CD8-positive, alpha-beta memory T cell (primary cell): ENCODE results near the gene IGSF6. TPM values are rescaled to one million over a fixed set of nuclear protein-coding genes. Genes with fewer than 3 reads are reported as not detected.
"Not testable (repeated sequence)": the region's sequence is repeated elsewhere in the genome, so short reads cannot be mapped to it uniquely, and the experiment has no call there.

Experiments
- CTCF ChIA-PET: fragments of 350-600 bp; sonication (Branson Sonifier 250); formaldehyde crosslinking; loops from one replicate; lab custom pipeline; 2021; ENCODE audit warnings: antibody characterized with exemption; lab: Charles Lee
- POLR2A ChIA-PET: fragments of 350-600 bp; sonication (Branson Sonifier 250); formaldehyde crosslinking; loops from one replicate; lab custom pipeline; 2021; ENCODE audit warnings: antibody characterized with exemption; lab: Charles Lee
- DNase-seq, 5 donors: peaks; one replicate each; pipeline versions ENCODE4 v3.0.0 to v3.0.0-alpha.2; 2020 to 2022; ENCODE audit warnings: mixed read lengths in 1 of 5
- H3K27ac ChIP-seq: one replicate; pipeline ENCODE4 v1.7.0; 2013; ENCODE audit warnings: low read depth, mild to moderate bottlenecking, low read length, moderate library complexity
- H3K27me3 ChIP-seq: 2 replicates; pipeline ENCODE4 v1.7.0; 2013; ENCODE audit warnings: low read length, mild to moderate bottlenecking; ENCODE audit not compliant: insufficient read depth, poor library complexity, severe bottlenecking
- H3K36me3 ChIP-seq: 2 replicates; pipeline ENCODE4 v1.7.0; 2013; ENCODE audit warnings: mild to moderate bottlenecking, low read length, moderate library complexity; ENCODE audit not compliant: insufficient read depth
- H3K4me1 ChIP-seq: 2 replicates; pipeline ENCODE4 v1.7.0; 2013; ENCODE audit warnings: mild to moderate bottlenecking, low read length, moderate library complexity; ENCODE audit not compliant: insufficient read depth
- H3K4me3 ChIP-seq: 2 replicates; pipeline ENCODE4 v1.7.0; 2013; ENCODE audit warnings: mild to moderate bottlenecking, low read length
- H3K9me3 ChIP-seq: 2 replicates; pipeline ENCODE4 v1.7.0; 2013; ENCODE audit warnings: mild to moderate bottlenecking, low read length
- H3K27ac Mint-ChIP-seq, 8 donors: one replicate each; pipeline ENCODE4 v1.8.0; 2020 to 2021; ENCODE audit warnings: mixed read lengths in 8 of 8, mild to moderate bottlenecking in 6 of 8, inconsistent platforms in 3 of 8, moderate library complexity in 3 of 8
- H3K27me3 Mint-ChIP-seq, 2 donors: one replicate each; pipeline ENCODE4 v1.8.0; 2020 to 2021; ENCODE audit warnings: mixed read lengths in 2 of 2, mild to moderate bottlenecking in 1 of 2, moderate library complexity in 1 of 2
- H3K36me3 Mint-ChIP-seq, 3 donors: one replicate each; pipeline ENCODE4 v1.8.0; 2020 to 2021; ENCODE audit warnings: mixed read lengths in 3 of 3, inconsistent platforms in 1 of 3, mild to moderate bottlenecking in 1 of 3
- H3K4me1 Mint-ChIP-seq, 3 donors: one replicate each; pipeline ENCODE4 v1.8.0; 2020 to 2021; ENCODE audit warnings: mixed read lengths in 3 of 3, inconsistent platforms in 1 of 3, mild to moderate bottlenecking in 1 of 3
- H3K4me3 Mint-ChIP-seq, 7 donors: one replicate each; pipeline ENCODE4 v1.8.0; 2020 to 2021; ENCODE audit warnings: mixed read lengths in 7 of 7, mild to moderate bottlenecking in 6 of 7, moderate library complexity in 4 of 7, inconsistent platforms in 2 of 7
- H3K9me3 Mint-ChIP-seq, 5 donors: one replicate each; pipeline ENCODE4 v1.8.0; 2020 to 2022; ENCODE audit warnings: mixed read lengths in 5 of 5, mild to moderate bottlenecking in 3 of 5, moderate library complexity in 2 of 5, inconsistent platforms in 1 of 5
- polyA plus RNA-seq: library from polyadenylated mRNA; unstranded; fragments of 300-500 nt; fragmentation: Illumina TruSeq; gene quantifications from one replicate; pipeline ENCODE4 v1.2.3, GENCODE V29; 2021
- total RNA-seq, 2 experiments: library from RNA; stranded (reverse); gene quantifications; one replicate each; pipeline ENCODE4 v1.2.3, GENCODE V29; 2021

Gene IGSF6
- total and polyA plus RNA-seq, 3 experiments from 2014 or later = 0.32 to 1.1 (median 0.58) TPM

- no peak for DNase-seq
- Mint-ChIP-seq H3K4me1 (peaks cover 58 to 67% (median 66%) of the 10 kb centered on the region in 3 donors), H3K4me3 (peak overlapping the region in 5 of 7 donors; percentile 10 to 85 (median 28)), H3K36me3 (peaks cover 0 to 6% (median 3%) of the 10 kb centered on the region in 3 donors), H3K9me3 (no peaks in the 10 kb centered on the region), H3K27me3 (no peaks in the 10 kb centered on the region), H3K27ac (peak overlapping the region; percentile 17 to 98 (median 86))
- peaks cover 64% of the 10 kb centered on the region for H3K4me1 ChIP-seq
- H3K9me3 ChIP-seq = no peaks in the 10 kb centered on the region
- no peak overlapping the region for H3K27ac ChIP-seq
- ChIA-PET CTCF (interaction anchor here (1.8 to 7.5 kb wide), 3 partner anchors 13 to 60 kb away, joined by 8 to 54 read pairs (median 31); no protein-coding TSS in a partner anchor), POLR2A (no interaction called here)
- no peaks in the 10 kb centered on the region for H3K36me3 ChIP-seq
- H3K27me3 ChIP-seq = no peaks in the 10 kb centered on the region
- no peak overlapping the region for H3K4me3 ChIP-seq
Measured at GRCh38 chr16:21643785-21644184, 8.6 kb downstream of the IGSF6 start.

GRCh38 chr16:21642861-21643260, 9.5 kb downstream of the IGSF6 start:
- Mint-ChIP-seq H3K27me3 (no peaks in the 10 kb centered on the region), H3K4me3 (no peak overlapping the region), H3K4me1 (peaks cover 57 to 67% (median 65%) of the 10 kb centered on the region in 3 donors), H3K9me3 (no peaks in the 10 kb centered on the region), H3K36me3 (peaks cover 0 to 6% (median 3%) of the 10 kb centered on the region in 3 donors), H3K27ac (peak overlapping the region in 2 of 8 donors; percentile 18 to 61)
- Histone ChIP-seq H3K4me3 (no peak overlapping the region), H3K27ac (no peak overlapping the region), H3K9me3 (no peaks in the 10 kb centered on the region), H3K27me3 (no peaks in the 10 kb centered on the region), H3K36me3 (no peaks in the 10 kb centered on the region), H3K4me1 (peaks cover 64% of the 10 kb centered on the region)
- ChIA-PET POLR2A (no interaction called here), CTCF (interaction anchor here (1.0 to 7.5 kb wide), 4 partner anchors 14 to 67 kb away, joined by 3 to 54 read pairs (median 12); no protein-coding TSS in a partner anchor)
- no peak for DNase-seq

GRCh38 chr16:21641916-21642315, 10.5 kb downstream of the IGSF6 start:
- H3K36me3 Mint-ChIP-seq = peaks cover 0 to 8% (median 1%) of the 10 kb centered on the region in 3 donors
- ChIA-PET POLR2A (interaction anchor here (1.1 kb wide), 1 partner anchor 88 kb away, joined by 3 read pairs; no protein-coding TSS in a partner anchor), CTCF (interaction anchor here (1.0 to 7.5 kb wide), 5 partner anchors 15 to 68 kb away, joined by 3 to 54 read pairs (median 10); no protein-coding TSS in a partner anchor)
- no peaks in the 10 kb centered on the region for H3K9me3 Mint-ChIP-seq
- no peak for DNase-seq
- Histone ChIP-seq H3K4me1 (peaks cover 58% of the 10 kb centered on the region), H3K9me3 (no peaks in the 10 kb centered on the region), H3K27ac (no peak overlapping the region), H3K4me3 (no peak overlapping the region), H3K27me3 (no peaks in the 10 kb centered on the region), H3K36me3 (no peaks in the 10 kb centered on the region)
- no peaks in the 10 kb centered on the region for H3K27me3 Mint-ChIP-seq
- peak overlapping the region in 2 of 8 donors; percentile 43 to 82 for H3K27ac Mint-ChIP-seq
- H3K4me1 Mint-ChIP-seq = peaks cover 51 to 66% (median 64%) of the 10 kb centered on the region in 3 donors
- peak overlapping the region in 1 of 7 donors; percentile 18 for H3K4me3 Mint-ChIP-seq

GRCh38 chr16:21639493-21639892, 12.9 kb downstream of the IGSF6 start:
- Histone ChIP-seq H3K9me3 (no peaks in the 10 kb centered on the region), H3K27ac (no peak overlapping the region), H3K4me1 (peaks cover 38% of the 10 kb centered on the region), H3K4me3 (no peak overlapping the region), H3K36me3 (no peaks in the 10 kb centered on the region), H3K27me3 (no peaks in the 10 kb centered on the region)
- peaks cover 36 to 48% (median 48%) of the 10 kb centered on the region in 3 donors for H3K4me1 Mint-ChIP-seq
- H3K27me3 Mint-ChIP-seq = no peaks in the 10 kb centered on the region
- no peaks in the 10 kb centered on the region for H3K9me3 Mint-ChIP-seq
- ChIA-PET CTCF (interaction anchor here (1.1 to 7.5 kb wide), 11 partner anchors 10 to 70 kb away, joined by 3 to 54 read pairs (median 7); no protein-coding TSS in a partner anchor), POLR2A (no interaction called here)
- no peak for DNase-seq
- no peak overlapping the region for H3K4me3 Mint-ChIP-seq
- H3K36me3 Mint-ChIP-seq = peaks cover 0 to 21% (median 4%) of the 10 kb centered on the region in 3 donors
- H3K27ac Mint-ChIP-seq = peak overlapping the region in 7 of 8 donors; percentile 1 to 57 (median 42)

GRCh38 chr16:21638573-21638975, 13.8 kb downstream of the IGSF6 start:
- H3K27ac ChIP-seq = no peak overlapping the region
- ChIA-PET POLR2A (no interaction called here), CTCF (interaction anchor here (1.1 to 7.5 kb wide), 6 partner anchors 11 to 55 kb away, joined by 3 to 54 read pairs (median 5); no protein-coding TSS in a partner anchor)
- no peaks in the 10 kb centered on the region for H3K36me3 ChIP-seq
- Mint-ChIP-seq H3K4me1 (peaks cover 29 to 39% (median 39%) of the 10 kb centered on the region in 3 donors), H3K27me3 (no peaks in the 10 kb centered on the region), H3K4me3 (peak overlapping the region in 6 of 7 donors; percentile 1 to 60 (median 30)), H3K36me3 (peaks cover 0 to 30% (median 4%) of the 10 kb centered on the region in 3 donors), H3K27ac (peak overlapping the region; percentile 14 to 89 (median 82)), H3K9me3 (no peaks in the 10 kb centered on the region)
- no peaks in the 10 kb centered on the region for H3K9me3 ChIP-seq
- peak in 1 of 5 donors; percentile 22 for DNase-seq
- peaks cover 30% of the 10 kb centered on the region for H3K4me1 ChIP-seq
- no peaks in the 10 kb centered on the region for H3K27me3 ChIP-seq
- no peak overlapping the region for H3K4me3 ChIP-seq

- no peaks in the 10 kb centered on the region for H3K9me3 ChIP-seq
- H3K27me3 ChIP-seq = no peaks in the 10 kb centered on the region
- ChIA-PET POLR2A (no interaction called here), CTCF (interaction anchor here (1.1 to 7.5 kb wide), 7 partner anchors 14 to 71 kb away, joined by 3 to 54 read pairs (median 4); no protein-coding TSS in a partner anchor)
- H3K27me3 Mint-ChIP-seq = no peaks in the 10 kb centered on the region
- no peak overlapping the region for H3K27ac ChIP-seq
- no peak overlapping the region for H3K4me3 Mint-ChIP-seq
- DNase-seq = no peak
- no peaks in the 10 kb centered on the region for H3K9me3 Mint-ChIP-seq
- H3K4me1 ChIP-seq = peaks cover 30% of the 10 kb centered on the region
- peaks cover 0 to 36% (median 4%) of the 10 kb centered on the region in 3 donors for H3K36me3 Mint-ChIP-seq
- H3K27ac Mint-ChIP-seq = peak overlapping the region; percentile 44 to 85 (median 62)
- H3K36me3 ChIP-seq = no peaks in the 10 kb centered on the region
- H3K4me1 Mint-ChIP-seq = peaks cover 29 to 39% (median 38%) of the 10 kb centered on the region in 3 donors
- no peak overlapping the region for H3K4me3 ChIP-seq
Measured at GRCh38 chr16:21637032-21637968, 15.1 kb downstream of the IGSF6 start.

GRCh38 chr16:21635694-21636093, 16.7 kb downstream of the IGSF6 start:
- H3K27me3 ChIP-seq, POLR2A ChIA-PET, H3K27me3 Mint-ChIP-seq, H3K9me3 ChIP-seq, CTCF ChIA-PET, H3K4me3 Mint-ChIP-seq, H3K9me3 Mint-ChIP-seq, H3K27ac ChIP-seq, DNase-seq, H3K4me3 ChIP-seq, H3K36me3 ChIP-seq: not testable (repeated sequence)
- Mint-ChIP-seq H3K4me1 (peaks cover 26 to 35% (median 34%) of the 10 kb centered on the region in 3 donors), H3K36me3 (peaks cover 0 to 47% (median 3%) of the 10 kb centered on the region in 3 donors), H3K27ac (peak overlapping the region in 4 of 8 donors; percentile 36 to 64 (median 48))
- H3K4me1 ChIP-seq = peaks cover 30% of the 10 kb centered on the region
